ENCODE data around the gene MRPL12. TPM values are rescaled to one million over a fixed set of nuclear protein-coding genes. Genes with fewer than 3 reads are reported as not detected.

MRPL12 gene
- total RNA-seq, 3 donors from 2014 or later (not counting 1 experiment from before 2014, with no cell fraction given) = 16.3 to 24.4 (median 17.5) TPM

DNA sequence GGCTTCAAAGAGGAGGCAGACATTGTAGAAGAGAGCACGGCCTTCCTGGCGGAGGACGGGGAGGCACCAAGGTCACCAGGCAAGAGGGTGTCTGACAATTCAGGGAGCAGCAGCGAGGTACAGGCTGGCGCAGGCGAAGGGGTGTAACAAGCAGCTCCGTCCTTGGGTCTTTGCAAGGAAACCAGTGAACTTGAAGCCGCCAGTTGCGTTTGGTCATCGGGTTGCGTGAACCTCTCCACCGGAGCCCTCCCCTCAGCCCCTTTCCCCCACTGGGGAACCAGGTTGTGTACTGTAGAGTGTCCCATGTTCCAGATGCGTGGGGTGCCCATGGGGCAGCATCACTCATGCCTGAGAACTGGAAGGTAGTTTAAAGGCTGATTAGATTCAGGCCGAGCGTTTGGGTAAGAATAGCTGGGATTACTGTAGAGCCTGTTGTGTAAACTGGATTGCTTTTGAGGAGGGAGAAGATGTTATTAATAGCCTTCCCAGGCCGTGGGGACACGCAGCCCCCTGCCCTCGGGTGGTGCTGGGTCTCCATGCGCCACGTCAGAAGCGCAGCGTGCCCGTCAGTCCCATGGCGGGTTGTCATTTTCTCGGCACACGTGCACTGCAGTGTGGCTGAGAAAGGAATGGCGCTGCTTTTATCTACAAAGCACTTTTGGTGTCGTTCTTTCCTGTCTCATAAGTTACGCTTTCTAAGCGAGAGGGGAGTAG lies 2.5 kb downstream of the MRPL12 start:
- intact Hi-C loops (cut with micrococcal nuclease) = no loop called here

DNA sequence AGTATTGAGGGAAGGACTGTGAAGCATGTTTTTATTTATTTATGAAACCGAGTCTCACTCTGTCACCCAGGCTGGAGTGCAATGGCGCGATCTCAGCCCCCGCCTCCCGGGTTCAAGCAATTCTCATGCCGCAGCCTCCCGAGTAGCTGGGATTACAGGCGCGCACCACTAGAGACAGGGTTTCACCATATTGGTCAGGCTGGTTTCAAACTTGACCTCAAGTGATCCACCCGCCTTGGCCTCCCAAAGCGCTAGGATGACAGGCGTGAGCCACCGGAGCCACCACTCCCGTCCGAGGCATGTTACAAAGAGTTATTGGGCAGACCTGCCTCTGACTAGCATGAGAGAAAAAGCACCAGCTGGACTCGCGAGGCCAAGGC lies 3.1 kb downstream of the MRPL12 start:
- Histone ChIP-seq H3K36me3 (ENCODE audit: control insufficient read depth, insufficient read depth, low read length) (peaks cover 15% of the 10 kb centered on the region), H3K9me3 (ENCODE audit: control insufficient read depth, insufficient read depth, low read length) (no peaks in the 10 kb centered on the region), H3K27me3 (ENCODE audit: control insufficient read depth, insufficient read depth, low read length) (no peaks in the 10 kb centered on the region), H3K4me3 (ENCODE audit: low read length) (no peak overlapping the region), H3K27ac (ENCODE audit: low read length) (no peak overlapping the region), H3K4me1 (ENCODE audit: control insufficient read depth, insufficient read depth, low read length) (peaks cover 44% of the 10 kb centered on the region)
- H3K36me3 Mint-ChIP-seq = no peaks in the 10 kb centered on the region
- H3K9me3 Mint-ChIP-seq = no peaks in the 10 kb centered on the region
- WGBS (ENCODE audit: insufficient coverage) = 97% methylated on average over 17 of the region's 17 CpGs
- no peak overlapping the region for H3K27ac Mint-ChIP-seq
- intact Hi-C loops (cut with micrococcal nuclease) = no loop called here
- no peaks in the 10 kb centered on the region for H3K27me3 Mint-ChIP-seq (ENCODE audit: low read depth in 2 of 2)
- no peak for ATAC-seq
- H3K4me1 Mint-ChIP-seq = peaks cover 21 to 28% of the 10 kb centered on the region in 2 donors
- TF ChIP-seq, protein P1, sequence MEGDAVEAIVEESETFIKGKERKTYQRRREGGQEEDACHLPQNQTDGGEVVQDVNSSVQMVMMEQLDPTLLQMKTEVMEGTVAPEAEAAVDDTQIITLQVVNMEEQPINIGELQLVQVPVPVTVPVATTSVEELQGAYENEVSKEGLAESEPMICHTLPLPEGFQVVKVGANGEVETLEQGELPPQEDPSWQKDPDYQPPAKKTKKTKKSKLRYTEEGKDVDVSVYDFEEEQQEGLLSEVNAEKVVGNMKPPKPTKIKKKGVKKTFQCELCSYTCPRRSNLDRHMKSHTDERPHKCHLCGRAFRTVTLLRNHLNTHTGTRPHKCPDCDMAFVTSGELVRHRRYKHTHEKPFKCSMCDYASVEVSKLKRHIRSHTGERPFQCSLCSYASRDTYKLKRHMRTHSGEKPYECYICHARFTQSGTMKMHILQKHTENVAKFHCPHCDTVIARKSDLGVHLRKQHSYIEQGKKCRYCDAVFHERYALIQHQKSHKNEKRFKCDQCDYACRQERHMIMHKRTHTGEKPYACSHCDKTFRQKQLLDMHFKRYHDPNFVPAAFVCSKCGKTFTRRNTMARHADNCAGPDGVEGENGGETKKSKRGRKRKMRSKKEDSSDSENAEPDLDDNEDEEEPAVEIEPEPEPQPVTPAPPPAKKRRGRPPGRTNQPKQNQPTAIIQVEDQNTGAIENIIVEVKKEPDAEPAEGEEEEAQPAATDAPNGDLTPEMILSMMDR (IDR thresholded peaks at IDR 0.05) = no peak
- H3K4me3 Mint-ChIP-seq = no peak overlapping the region
- DNase-seq = no peak

More for the DNA sequence above, 2.5 kb downstream of the MRPL12 start:
- DNase-seq = no peak
- Histone ChIP-seq H3K27ac (ENCODE audit: low read length) (no peak overlapping the region), H3K9me3 (ENCODE audit: control insufficient read depth, insufficient read depth, low read length) (no peaks in the 10 kb centered on the region), H3K36me3 (ENCODE audit: control insufficient read depth, insufficient read depth, low read length) (peaks cover 21% of the 10 kb centered on the region), H3K4me3 (ENCODE audit: low read length) (no peak overlapping the region), H3K4me1 (ENCODE audit: control insufficient read depth, insufficient read depth, low read length) (peaks cover 44% of the 10 kb centered on the region), H3K27me3 (ENCODE audit: control insufficient read depth, insufficient read depth, low read length) (no peaks in the 10 kb centered on the region)
- H3K36me3 Mint-ChIP-seq = no peaks in the 10 kb centered on the region
- TF ChIP-seq, protein P1 (IDR thresholded peaks at IDR 0.05) = no peak
- no peaks in the 10 kb centered on the region for H3K9me3 Mint-ChIP-seq
- H3K4me3 Mint-ChIP-seq = peak overlapping the region; percentile 35
- H3K27me3 Mint-ChIP-seq (ENCODE audit: low read depth in 2 of 2) = no peaks in the 10 kb centered on the region
- H3K27ac Mint-ChIP-seq = peak overlapping the region in 1 of 2 donors; percentile 33
- peaks cover 17 to 28% of the 10 kb centered on the region in 2 donors for H3K4me1 Mint-ChIP-seq
- no peak for ATAC-seq
- 92% methylated on average over 27 of the region's 30 CpGs for WGBS (ENCODE audit: insufficient coverage)

DNA sequence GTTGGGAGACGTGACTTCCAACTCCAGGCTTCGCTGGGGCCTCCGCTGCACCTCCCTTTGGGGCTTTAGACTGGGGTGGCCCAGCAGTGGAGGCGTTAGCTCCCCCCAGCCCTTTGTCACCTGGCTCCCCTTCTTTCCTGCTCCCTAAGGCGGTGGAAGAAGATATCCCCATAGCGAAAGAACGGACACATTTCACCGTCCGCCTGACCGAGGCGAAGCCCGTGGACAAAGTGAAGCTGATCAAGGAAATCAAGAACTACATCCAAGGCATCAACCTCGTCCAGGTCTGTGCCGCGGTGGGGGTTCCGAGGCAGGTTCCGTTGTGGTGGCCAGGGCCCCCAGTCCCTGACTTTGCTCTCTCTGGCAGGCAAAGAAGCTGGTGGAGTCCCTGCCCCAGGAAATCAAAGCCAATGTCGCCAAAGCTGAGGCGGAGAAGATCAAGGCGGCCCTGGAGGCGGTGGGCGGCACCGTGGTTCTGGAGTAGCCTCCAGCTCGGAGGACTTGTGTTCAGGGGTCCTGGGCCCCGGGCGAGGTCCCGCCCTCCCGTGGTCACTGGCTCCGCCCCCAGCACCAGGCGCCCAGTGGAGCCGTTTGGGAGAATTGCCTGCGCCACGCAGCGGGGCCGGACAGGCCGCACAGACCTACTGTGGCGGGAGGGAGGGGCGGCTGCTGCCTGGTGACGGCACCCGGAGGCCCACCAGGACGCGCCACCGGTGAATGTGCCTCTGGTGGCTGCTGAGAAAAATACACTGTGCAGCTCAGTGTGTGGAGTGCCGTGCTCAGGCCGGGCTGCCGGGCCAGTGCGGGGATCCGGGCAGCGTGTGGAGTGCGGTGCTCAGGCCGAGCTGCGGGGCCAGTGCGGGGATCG lies 3.8 kb downstream of the MRPL12 start:
- Mint-ChIP-seq H3K4me1 (peaks cover 15 to 26% of the 10 kb centered on the region in 2 donors), H3K27ac (no peak overlapping the region), H3K27me3 (ENCODE audit: low read depth in 2 of 2) (no peaks in the 10 kb centered on the region), H3K9me3 (no peaks in the 10 kb centered on the region), H3K4me3 (no peak overlapping the region), H3K36me3 (no peaks in the 10 kb centered on the region)
- Histone ChIP-seq H3K4me1 (ENCODE audit: control insufficient read depth, insufficient read depth, low read length) (peaks cover 41% of the 10 kb centered on the region), H3K36me3 (ENCODE audit: control insufficient read depth, insufficient read depth, low read length) (peaks cover 12% of the 10 kb centered on the region), H3K27me3 (ENCODE audit: control insufficient read depth, insufficient read depth, low read length) (no peaks in the 10 kb centered on the region), H3K9me3 (ENCODE audit: control insufficient read depth, insufficient read depth, low read length) (no peaks in the 10 kb centered on the region), H3K27ac (ENCODE audit: low read length) (no peak overlapping the region), H3K4me3 (ENCODE audit: low read length) (no peak overlapping the region)
- 96% methylated on average over 54 of the region's 54 CpGs for whole genome bisulfite sequencing (ENCODE audit: insufficient coverage)
- intact Hi-C loops (cut with micrococcal nuclease) = no loop called here
- TF ChIP-seq, protein P1 (IDR thresholded peaks at IDR 0.05) = no peak
- ATAC-seq (no peak), DNase-seq (no peak)

All from natural killer cell (primary cell).